ENCODE measurements around the gene SLC4A3.

Gene SLC4A3

GRCh38 chr2:219636144-219636915 is 8.9 kb downstream of the SLC4A3 start:
- H3K27ac ChIP-seq: no peak overlapping the region

DNA sequence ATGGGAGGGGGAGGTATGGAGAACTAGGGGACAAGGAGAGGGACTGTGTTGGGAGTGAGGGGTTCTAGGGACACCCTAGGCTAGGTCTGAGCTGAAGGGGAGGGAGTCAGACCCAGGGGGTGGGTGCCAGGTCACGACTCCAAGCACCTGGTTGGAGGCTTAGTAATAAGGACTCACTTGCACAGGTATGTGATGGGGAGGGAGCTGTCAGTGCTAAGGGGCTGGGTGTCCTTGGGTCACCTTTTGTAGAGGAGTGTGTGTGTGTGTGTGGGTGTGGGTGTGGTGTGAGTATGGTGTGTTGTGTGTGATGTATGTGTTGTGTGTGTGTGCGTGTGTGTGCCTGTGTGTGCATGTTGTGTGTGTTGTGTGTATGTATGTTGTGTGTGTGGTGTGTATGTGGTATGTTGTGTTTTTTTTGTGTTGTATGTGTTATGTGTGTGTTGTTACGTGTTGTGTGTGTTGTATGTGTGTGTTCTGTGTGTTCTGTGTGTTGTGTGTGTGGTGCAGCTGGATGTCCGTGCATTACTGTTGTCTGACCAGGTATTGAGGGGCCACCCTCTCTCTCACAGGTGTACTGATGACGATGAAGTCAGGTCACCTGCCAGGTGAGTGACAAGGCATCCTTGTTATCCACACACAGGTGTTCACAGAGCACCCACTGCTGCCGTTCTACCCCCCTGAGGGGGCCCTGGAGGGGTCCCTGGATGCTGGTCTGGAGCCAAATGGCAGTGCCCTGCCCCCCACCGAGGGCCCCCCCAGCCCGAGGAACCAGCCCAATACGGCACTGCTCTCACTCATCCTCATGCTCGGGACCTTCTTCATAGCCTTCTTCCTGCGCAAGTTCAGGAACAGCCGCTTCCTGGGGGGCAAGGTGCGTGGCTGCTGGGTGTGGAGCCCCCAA is 9.8 kb downstream of the SLC4A3 start:
- TF ChIP-seq CTCF (IDR thresholded peaks at IDR 0.05): no peak
- Histone ChIP-seq H3K27me3 (ENCODE audit: control insufficient read depth, insufficient read depth, low read length) (no peaks in the 10 kb centered on the region), H3K4me3 (ENCODE audit: low read depth, low read length) (no peak overlapping the region), H3K9me3 (ENCODE audit: control insufficient read depth, low read length) (no peaks in the 10 kb centered on the region), H3K9ac (no peak overlapping the region), H3K79me2 (no peaks in the 10 kb centered on the region), H3K27ac (no peak overlapping the region), H3K36me3 (ENCODE audit: control insufficient read depth, insufficient read depth, low read length) (no peaks in the 10 kb centered on the region), H3K4me2 (ENCODE audit: low read length) (no peak overlapping the region), H2AFZ (no peak overlapping the region), H3K4me1 (no peaks in the 10 kb centered on the region)

More at GRCh38 chr2:219636144-219636915, 8.9 kb downstream of the SLC4A3 start:
- Histone ChIP-seq H3K79me2 (no peaks in the 10 kb centered on the region), H3K4me2 (ENCODE audit: low read length) (no peak overlapping the region), H3K27me3 (ENCODE audit: control insufficient read depth, insufficient read depth, low read length) (no peaks in the 10 kb centered on the region), H2AFZ (no peak overlapping the region), H3K9ac (no peak overlapping the region), H3K4me1 (no peaks in the 10 kb centered on the region), H3K4me3 (ENCODE audit: low read depth, low read length) (no peak overlapping the region), H3K36me3 (ENCODE audit: control insufficient read depth, insufficient read depth, low read length) (no peaks in the 10 kb centered on the region), H3K9me3 (ENCODE audit: control insufficient read depth, low read length) (no peaks in the 10 kb centered on the region)
- no peak for TF ChIP-seq CTCF (IDR thresholded peaks at IDR 0.05)

- no peaks in the 10 kb centered on the region for H3K79me2 ChIP-seq
- no peak overlapping the region for H3K9ac ChIP-seq
- no peaks in the 10 kb centered on the region for H3K27me3 ChIP-seq (ENCODE audit: control insufficient read depth, insufficient read depth, low read length)
- H2AFZ ChIP-seq: no peak overlapping the region
- no peak overlapping the region for H3K27ac ChIP-seq
- H3K4me3 ChIP-seq (ENCODE audit: low read depth, low read length): no peak overlapping the region
- H3K4me1 ChIP-seq: peaks cover 3% of the 10 kb centered on the region
- no peak overlapping the region for H3K4me2 ChIP-seq (ENCODE audit: low read length)
- no peaks in the 10 kb centered on the region for H3K36me3 ChIP-seq (ENCODE audit: control insufficient read depth, insufficient read depth, low read length)
- no peak for TF ChIP-seq CTCF (IDR thresholded peaks at IDR 0.05)
- no peaks in the 10 kb centered on the region for H3K9me3 ChIP-seq (ENCODE audit: control insufficient read depth, low read length)
Observed at GRCh38 chr2:219637842-219638185, 10.4 kb downstream of the SLC4A3 start.

- Histone ChIP-seq H2AFZ (no peak overlapping the region), H3K9me3 (ENCODE audit: control insufficient read depth, low read length) (no peaks in the 10 kb centered on the region), H3K4me2 (ENCODE audit: low read length) (no peak overlapping the region), H3K27ac (no peak overlapping the region), H3K79me2 (no peaks in the 10 kb centered on the region), H3K4me1 (peaks cover 4% of the 10 kb centered on the region), H3K9ac (no peak overlapping the region), H3K4me3 (ENCODE audit: low read depth, low read length) (no peak overlapping the region), H3K36me3 (ENCODE audit: control insufficient read depth, insufficient read depth, low read length) (no peaks in the 10 kb centered on the region), H3K27me3 (ENCODE audit: control insufficient read depth, insufficient read depth, low read length) (no peaks in the 10 kb centered on the region)
- no peak for TF ChIP-seq CTCF (IDR thresholded peaks at IDR 0.05)
Observed at GRCh38 chr2:219638217-219638947, 11.0 kb downstream of the SLC4A3 start.

Data from parathyroid adenoma (tissue), 2 donors.